Neutrophil (primary cell): ENCODE results near the gene CYFIP2.
A peak's percentile ranks its signal among the peaks of the same experiment; 100 is the strongest.

Source experiments
- H3K27ac ChIP-seq: fragments of 200-600 bp; sonication (generic); 2 replicates; pipeline ENCODE4 v1.5.1; 2016; ENCODE audit warnings: mild to moderate bottlenecking, moderate library complexity
- H3K27me3 ChIP-seq: fragments of 200-600 bp; sonication (generic); 2 replicates; pipeline ENCODE4 v1.6.0; 2016; ENCODE audit warnings: mild to moderate bottlenecking
- H3K36me3 ChIP-seq: fragments of 200-600 bp; sonication (generic); 2 replicates; pipeline ENCODE4 v1.5.1; 2017
- H3K4me1 ChIP-seq, 2 experiments: fragments of 200-600 bp in 1 of 2; sonication (generic) in 1 of 2; 1 replicate in 1 of 2; 2 replicates in 1 of 2; pipeline versions ENCODE4 v1.5.1 to v1.6.1; 2013 to 2016; ENCODE audit warnings: low read depth in 1 of 2, low read length in 1 of 2, mild to moderate bottlenecking in 1 of 2, moderate library complexity in 1 of 2; ENCODE audit not compliant: control insufficient read depth in 1 of 2, insufficient read depth in 1 of 2
- H3K4me3 ChIP-seq, 2 experiments: fragments of 200-600 bp in 1 of 2; sonication (generic) in 1 of 2; 1 replicate in 1 of 2; 2 replicates in 1 of 2; pipeline ENCODE4 v1.5.1; 2013 to 2016; ENCODE audit warnings: low read depth in 1 of 2, low read length in 1 of 2, mild to moderate bottlenecking in 1 of 2, moderate library complexity in 1 of 2
- H3K9me3 ChIP-seq: fragments of 200-600 bp; sonication (generic); 2 replicates; pipeline ENCODE4 v1.5.1; 2016
- CTCF ChIP-seq: fragments of 200-600 bp; sonication (generic); IDR thresholded peaks from 2 replicates; pipeline ENCODE4 v1.5.1; 2016; ENCODE audit warnings: antibody characterized with exemption

Gene CYFIP2

GRCh38 chr5:157290156-157290980 is 24.4 kb downstream of the CYFIP2 start:
- no peak for TF ChIP-seq CTCF
- H3K36me3 ChIP-seq: peaks cover 96% of the 10 kb centered on the region
- H3K4me1 ChIP-seq: peaks cover 0 to 5% of the 10 kb centered on the region in 2 experiments
- H3K9me3 ChIP-seq: no peaks in the 10 kb centered on the region
- peak overlapping the region; percentile 82 for H3K27ac ChIP-seq
- H3K4me3 ChIP-seq: no peak overlapping the region
- no peaks in the 10 kb centered on the region for H3K27me3 ChIP-seq

GRCh38 chr5:157290981-157291711 is 25.2 kb downstream of the CYFIP2 start:
- H3K27me3 ChIP-seq: no peaks in the 10 kb centered on the region
- TF ChIP-seq CTCF: no peak
- peaks cover 0 to 12% of the 10 kb centered on the region in 2 experiments for H3K4me1 ChIP-seq
- no peak overlapping the region for H3K4me3 ChIP-seq
- H3K27ac ChIP-seq: peak overlapping the region; percentile 82
- H3K36me3 ChIP-seq: peaks cover 97% of the 10 kb centered on the region
- H3K9me3 ChIP-seq: no peaks in the 10 kb centered on the region

- no peak overlapping the region for H3K4me3 ChIP-seq
- H3K4me1 ChIP-seq: peaks cover 0 to 24% of the 10 kb centered on the region in 2 experiments
- TF ChIP-seq CTCF: no peak
- H3K27ac ChIP-seq: peak overlapping the region; percentile 82
- H3K9me3 ChIP-seq: no peaks in the 10 kb centered on the region
- H3K36me3 ChIP-seq: peaks cover 99% of the 10 kb centered on the region
- no peaks in the 10 kb centered on the region for H3K27me3 ChIP-seq
Observed at GRCh38 chr5:157292599-157292998, 26.7 kb downstream of the CYFIP2 start.

GRCh38 chr5:157294407-157295091 is 28.6 kb downstream of the CYFIP2 start:
- Histone ChIP-seq H3K36me3 (peaks cover 99% of the 10 kb centered on the region), H3K27ac (peak overlapping the region; percentile 82), H3K27me3 (no peaks in the 10 kb centered on the region), H3K4me1 (peaks cover 0 to 24% of the 10 kb centered on the region in 2 experiments), H3K4me3 (no peak overlapping the region), H3K9me3 (no peaks in the 10 kb centered on the region)
- no peak for TF ChIP-seq CTCF

GRCh38 chr5:157295247-157295646 is 29.3 kb downstream of the CYFIP2 start:
- peaks cover 0 to 24% of the 10 kb centered on the region in 2 experiments for H3K4me1 ChIP-seq
- H3K27ac ChIP-seq: peak overlapping the region; percentile 82
- H3K27me3 ChIP-seq: no peaks in the 10 kb centered on the region
- no peak for TF ChIP-seq CTCF
- H3K9me3 ChIP-seq: no peaks in the 10 kb centered on the region
- H3K36me3 ChIP-seq: peaks cover 99% of the 10 kb centered on the region
- no peak overlapping the region for H3K4me3 ChIP-seq
